HG02870 (cell line): ENCODE data around the gene CYP39A1.

Source experiments
- ATAC-seq: cut with Tn5 transposase; IDR thresholded peaks from one replicate; pipeline ENCODE4 v1.9.1; 2021; ENCODE audit warnings: mild to moderate bottlenecking, moderate library complexity; ENCODE audit not compliant: unreplicated experiment

CYP39A1 gene

GRCh38 chr6:46652603-46653438 lies at the start of gene CYP39A1, which contains the start of gene SLC25A27:
Gene CYP39A1 (minus strand): TSS chr6:46652818. CDS start chr6:46652582, 236 bp downstream.
Gene SLC25A27 (plus strand): TSS chr6:46652975. CDS start chr6:46653193, 218 bp downstream.
- peak; percentile 100 for ATAC-seq

GRCh38 chr6:46699970-46700369 lies 47.4 kb upstream of the CYP39A1 start:
- ATAC-seq = no peak

- ATAC-seq = no peak
These were observed 38.4 kb upstream of the CYP39A1 start for GRCh38 chr6:46690911-46691451.

GRCh38 chr6:46690141-46690755 lies 37.6 kb upstream of the CYP39A1 start:
- ATAC-seq = no peak

GRCh38 chr6:46689657-46690056 lies 37.0 kb upstream of the CYP39A1 start:
- no peak for ATAC-seq

- no peak for ATAC-seq
These were observed 36.3 kb upstream of the CYP39A1 start for GRCh38 chr6:46688966-46689335.

- no peak for ATAC-seq
These were observed 35.7 kb upstream of the CYP39A1 start for GRCh38 chr6:46688117-46688965.

GRCh38 chr6:46687619-46688097 lies 35.0 kb upstream of the CYP39A1 start, which contains the start of gene TDRD6:
Gene TDRD6 (plus strand): TSS chr6:46687885. CDS start chr6:46688129, 244 bp downstream.
- no peak for ATAC-seq

GRCh38 chr6:46684771-46685170 lies 32.2 kb upstream of the CYP39A1 start:
- ATAC-seq = no peak

- no peak for ATAC-seq
These were observed 24.7 kb upstream of the CYP39A1 start for GRCh38 chr6:46677314-46677654.

GRCh38 chr6:46676604-46677313 lies 24.1 kb upstream of the CYP39A1 start:
- no peak for ATAC-seq

- ATAC-seq = no peak
These were observed 21.8 kb upstream of the CYP39A1 start for GRCh38 chr6:46674410-46674809.

GRCh38 chr6:46667377-46667776 lies 14.8 kb upstream of the CYP39A1 start:
- ATAC-seq = no peak

GRCh38 chr6:46661483-46661882 lies 8.9 kb upstream of the CYP39A1 start:
- no peak for ATAC-seq

- no peak for ATAC-seq
These were observed 5.0 kb upstream of the CYP39A1 start for GRCh38 chr6:46657642-46658041.

GRCh38 chr6:46655803-46656202 lies 3.2 kb upstream of the CYP39A1 start:
- no peak for ATAC-seq

- no peak for ATAC-seq
These were observed 999 bp upstream of the CYP39A1 start for GRCh38 chr6:46653439-46654195.

- ATAC-seq = no peak
These were observed 401 bp downstream of the CYP39A1 start for GRCh38 chr6:46652232-46652602.

- no peak for ATAC-seq
These were observed 802 bp downstream of the CYP39A1 start for GRCh38 chr6:46651816-46652215.

- ATAC-seq = no peak
These were observed 1.6 kb downstream of the CYP39A1 start for GRCh38 chr6:46651006-46651405.
